GM06990 (cell line): ENCODE results near the gene PRKCA.

ENCODE experiments used
- DNase-seq: peaks from one replicate; pipeline ENCODE4 v3.0.0-alpha.2; 2011; ENCODE audit not compliant: insufficient read length; ENCODE audit errors: extremely low read depth
- H3K27me3 ChIP-seq: replicated peaks from 2 replicates; pipeline ENCODE4 v1.6.0; 2011; ENCODE audit warnings: low read length; ENCODE audit not compliant: control insufficient read depth, insufficient read depth
- H3K36me3 ChIP-seq: 2 replicates; pipeline ENCODE4 v1.5.1; 2011; ENCODE audit warnings: low read length; ENCODE audit not compliant: control insufficient read depth, insufficient read depth
- H3K4me3 ChIP-seq: replicated peaks from 2 replicates; pipeline ENCODE4 v1.5.1; 2011; ENCODE audit warnings: low read depth, mild to moderate bottlenecking, control low read depth, low read length
- CTCF ChIP-seq: IDR thresholded peaks from 2 replicates; pipeline ENCODE4 v1.5.1; 2011; ENCODE audit warnings: low read length, control low read depth, mild to moderate bottlenecking, inconsistent platforms; ENCODE audit not compliant: insufficient read depth, poor library complexity, severe bottlenecking

PRKCA gene

GRCh38 chr17:66677201-66677981 is 375.0 kb downstream of the PRKCA start:
- Histone ChIP-seq H3K36me3 (no peaks in the 10 kb centered on the region), H3K4me3 (no peak overlapping the region), H3K27me3 (no peaks in the 10 kb centered on the region; the same call in 1 of the 2 replicates)
- DNase-seq, result no peak
- TF ChIP-seq CTCF, result no peak

GRCh38 chr17:66678061-66678460 is 375.6 kb downstream of the PRKCA start:
- DNase-seq, result no peak
- H3K36me3 ChIP-seq, result no peaks in the 10 kb centered on the region
- no peak for TF ChIP-seq CTCF
- H3K4me3 ChIP-seq, result no peak overlapping the region
- no peaks in the 10 kb centered on the region; the same call in 1 of the 2 replicates for H3K27me3 ChIP-seq

- Histone ChIP-seq H3K36me3 (no peaks in the 10 kb centered on the region), H3K4me3 (no peak overlapping the region), H3K27me3 (no peaks in the 10 kb centered on the region; the same call in 1 of the 2 replicates)
- TF ChIP-seq CTCF, result no peak
- no peak for DNase-seq
These were observed 376.4 kb downstream of the PRKCA start for GRCh38 chr17:66678827-66679226.

GRCh38 chr17:66679631-66680517 is 377.5 kb downstream of the PRKCA start:
- no peak for DNase-seq
- TF ChIP-seq CTCF, result no peak
- Histone ChIP-seq H3K4me3 (no peak overlapping the region), H3K36me3 (no peaks in the 10 kb centered on the region), H3K27me3 (no peaks in the 10 kb centered on the region; the same call in 1 of the 2 replicates)

GRCh38 chr17:66682283-66682682 is 379.9 kb downstream of the PRKCA start:
- DNase-seq, result no peak
- Histone ChIP-seq H3K27me3 (no peaks in the 10 kb centered on the region), H3K4me3 (no peak overlapping the region), H3K36me3 (no peaks in the 10 kb centered on the region)
- TF ChIP-seq CTCF, result no peak
